B cell (primary cell): ENCODE data around the gene GPR150.

Experiments
- EZH2 ChIP-seq: IDR thresholded peaks from 2 replicates; pipeline ENCODE4 v1.6.1; 2012; ENCODE audit warnings: borderline replicate concordance, low read depth, mild to moderate bottlenecking, moderate library complexity, low read length; ENCODE audit not compliant: insufficient read depth, poor library complexity, severe bottlenecking
- TF ChIP-seq, protein P1 (sequence below): fragments of 200-600 bp; IDR thresholded peaks from one replicate; pipeline ENCODE4 v1.8.0; 2022; ENCODE audit warnings: antibody characterized with exemption, mild to moderate bottlenecking

DNA sequence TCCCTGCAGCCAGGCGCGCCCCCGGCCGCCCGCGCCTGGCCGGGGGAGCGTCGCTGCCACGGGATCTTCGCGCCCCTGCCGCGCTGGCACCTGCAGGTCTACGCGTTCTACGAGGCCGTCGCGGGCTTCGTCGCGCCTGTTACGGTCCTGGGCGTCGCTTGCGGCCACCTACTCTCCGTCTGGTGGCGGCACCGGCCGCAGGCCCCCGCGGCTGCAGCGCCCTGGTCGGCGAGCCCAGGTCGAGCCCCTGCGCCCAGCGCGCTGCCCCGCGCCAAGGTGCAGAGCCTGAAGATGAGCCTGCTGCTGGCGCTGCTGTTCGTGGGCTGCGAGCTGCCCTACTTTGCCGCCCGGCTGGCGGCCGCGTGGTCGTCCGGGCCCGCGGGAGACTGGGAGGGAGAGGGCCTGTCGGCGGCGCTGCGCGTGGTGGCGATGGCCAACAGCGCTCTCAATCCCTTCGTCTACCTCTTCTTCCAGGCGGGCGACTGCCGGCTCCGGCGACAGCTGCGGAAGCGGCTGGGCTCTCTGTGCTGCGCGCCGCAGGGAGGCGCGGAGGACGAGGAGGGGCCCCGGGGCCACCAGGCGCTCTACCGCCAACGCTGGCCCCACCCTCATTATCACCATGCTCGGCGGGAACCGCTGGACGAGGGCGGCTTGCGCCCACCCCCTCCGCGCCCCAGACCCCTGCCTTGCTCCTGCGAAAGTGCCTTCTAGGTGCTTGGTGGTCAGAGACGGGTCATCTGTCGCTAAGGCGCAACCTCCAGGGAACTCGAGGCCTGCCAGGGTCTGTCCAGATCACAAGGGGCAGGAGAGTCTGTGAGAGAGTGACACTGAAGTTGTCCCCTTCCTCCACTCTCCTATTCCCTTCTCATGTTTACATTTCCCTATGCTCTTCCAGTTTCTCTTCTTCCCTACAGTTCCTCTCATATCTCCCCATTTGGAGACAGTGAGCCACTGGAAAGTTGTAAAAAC, 1.3 kb downstream of the GPR150 start:
- TF ChIP-seq, protein P1, sequence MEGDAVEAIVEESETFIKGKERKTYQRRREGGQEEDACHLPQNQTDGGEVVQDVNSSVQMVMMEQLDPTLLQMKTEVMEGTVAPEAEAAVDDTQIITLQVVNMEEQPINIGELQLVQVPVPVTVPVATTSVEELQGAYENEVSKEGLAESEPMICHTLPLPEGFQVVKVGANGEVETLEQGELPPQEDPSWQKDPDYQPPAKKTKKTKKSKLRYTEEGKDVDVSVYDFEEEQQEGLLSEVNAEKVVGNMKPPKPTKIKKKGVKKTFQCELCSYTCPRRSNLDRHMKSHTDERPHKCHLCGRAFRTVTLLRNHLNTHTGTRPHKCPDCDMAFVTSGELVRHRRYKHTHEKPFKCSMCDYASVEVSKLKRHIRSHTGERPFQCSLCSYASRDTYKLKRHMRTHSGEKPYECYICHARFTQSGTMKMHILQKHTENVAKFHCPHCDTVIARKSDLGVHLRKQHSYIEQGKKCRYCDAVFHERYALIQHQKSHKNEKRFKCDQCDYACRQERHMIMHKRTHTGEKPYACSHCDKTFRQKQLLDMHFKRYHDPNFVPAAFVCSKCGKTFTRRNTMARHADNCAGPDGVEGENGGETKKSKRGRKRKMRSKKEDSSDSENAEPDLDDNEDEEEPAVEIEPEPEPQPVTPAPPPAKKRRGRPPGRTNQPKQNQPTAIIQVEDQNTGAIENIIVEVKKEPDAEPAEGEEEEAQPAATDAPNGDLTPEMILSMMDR: no peak
- TF ChIP-seq EZH2: no peak
